DND-41 (cell line): ENCODE data around the gene LRRC8D.

ENCODE experiments used
- EZH2 ChIP-seq: IDR thresholded peaks from 3 replicates; pipeline ENCODE4 v1.6.1; 2012; ENCODE audit warnings: borderline replicate concordance, low read depth, mild to moderate bottlenecking, moderate library complexity, low read length, inconsistent platforms; ENCODE audit not compliant: severe bottlenecking
- TF ChIP-seq, protein P1 (sequence below): IDR thresholded peaks from 2 replicates; pipeline ENCODE4 v1.5.1; 2012; ENCODE audit warnings: borderline replicate concordance, low read length, moderate library complexity, mild to moderate bottlenecking; ENCODE audit not compliant: poor library complexity, severe bottlenecking; ENCODE audit errors: extremely low read depth

DNA sequence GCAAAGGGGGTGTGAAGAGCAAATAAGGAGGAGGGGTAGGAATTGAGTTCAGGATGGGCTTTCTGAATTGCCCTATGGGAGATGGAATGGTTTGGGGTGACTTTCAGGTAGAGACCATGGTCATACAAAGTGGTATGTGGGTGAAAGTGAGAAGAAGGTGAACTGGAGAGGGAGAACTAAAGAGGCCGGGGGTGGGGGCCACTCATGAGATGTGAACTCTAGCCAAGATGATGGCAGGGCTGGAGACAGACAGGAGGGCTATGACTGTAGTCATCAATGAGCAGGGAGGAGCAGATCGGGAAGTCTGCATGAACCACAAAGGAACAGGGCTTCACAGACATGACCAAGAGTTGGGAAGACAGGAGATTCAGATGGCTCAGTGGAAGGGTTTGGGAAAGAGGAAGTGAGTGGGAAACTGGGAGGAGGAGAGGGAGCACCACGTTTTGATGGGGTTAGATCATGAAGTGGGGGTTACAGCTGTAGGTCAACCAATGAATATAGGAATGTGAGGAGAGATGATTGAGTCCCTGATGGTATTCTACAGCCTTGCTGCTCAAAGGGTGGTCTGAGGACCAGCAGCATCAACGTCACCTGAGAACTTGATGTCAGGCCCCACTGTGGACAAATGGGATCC is 20.7 kb upstream of the LRRC8D start:
- TF ChIP-seq, protein P1, sequence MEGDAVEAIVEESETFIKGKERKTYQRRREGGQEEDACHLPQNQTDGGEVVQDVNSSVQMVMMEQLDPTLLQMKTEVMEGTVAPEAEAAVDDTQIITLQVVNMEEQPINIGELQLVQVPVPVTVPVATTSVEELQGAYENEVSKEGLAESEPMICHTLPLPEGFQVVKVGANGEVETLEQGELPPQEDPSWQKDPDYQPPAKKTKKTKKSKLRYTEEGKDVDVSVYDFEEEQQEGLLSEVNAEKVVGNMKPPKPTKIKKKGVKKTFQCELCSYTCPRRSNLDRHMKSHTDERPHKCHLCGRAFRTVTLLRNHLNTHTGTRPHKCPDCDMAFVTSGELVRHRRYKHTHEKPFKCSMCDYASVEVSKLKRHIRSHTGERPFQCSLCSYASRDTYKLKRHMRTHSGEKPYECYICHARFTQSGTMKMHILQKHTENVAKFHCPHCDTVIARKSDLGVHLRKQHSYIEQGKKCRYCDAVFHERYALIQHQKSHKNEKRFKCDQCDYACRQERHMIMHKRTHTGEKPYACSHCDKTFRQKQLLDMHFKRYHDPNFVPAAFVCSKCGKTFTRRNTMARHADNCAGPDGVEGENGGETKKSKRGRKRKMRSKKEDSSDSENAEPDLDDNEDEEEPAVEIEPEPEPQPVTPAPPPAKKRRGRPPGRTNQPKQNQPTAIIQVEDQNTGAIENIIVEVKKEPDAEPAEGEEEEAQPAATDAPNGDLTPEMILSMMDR, result no peak
- TF ChIP-seq EZH2, result no peak
